SIG-M5 (cell line): ENCODE measurements around the gene TAF4B.
"Not testable (repeated sequence)": the region's sequence is repeated elsewhere in the genome, so short reads cannot be mapped to it uniquely, and the experiment has no call there.

Source experiments
- DNase-seq: peaks from one replicate; lab custom pipeline; 2025; lab: John Stamatoyannopoulos, UW

Gene TAF4B

GRCh38 chr18:26226229-26227050 is at the start of gene TAF4B:
TAF4B (plus strand) TSS chr18:26226445; CDS start chr18:26226934, 489 bp downstream.
- DNase-seq = peak; percentile 28

GRCh38 chr18:26181343-26181826 is 44.9 kb upstream of the TAF4B start:
- DNase-seq = no peak

GRCh38 chr18:26183395-26184112 is 42.7 kb upstream of the TAF4B start:
- no peak for DNase-seq

- DNase-seq = no peak
Measured at GRCh38 chr18:26185267-26185666, 41.0 kb upstream of the TAF4B start.

GRCh38 chr18:26190506-26190905 is 35.7 kb upstream of the TAF4B start:
- no peak for DNase-seq

- DNase-seq = no peak
Measured at GRCh38 chr18:26192233-26192632, 34.0 kb upstream of the TAF4B start.

- no peak for DNase-seq
Measured at GRCh38 chr18:26196605-26197004, 29.6 kb upstream of the TAF4B start.

- DNase-seq = not testable (repeated sequence)
Measured at GRCh38 chr18:26202001-26202400, 24.2 kb upstream of the TAF4B start.

GRCh38 chr18:26205318-26205717 is 20.9 kb upstream of the TAF4B start:
- DNase-seq = no peak

- no peak for DNase-seq
Measured at GRCh38 chr18:26206488-26206887, 19.8 kb upstream of the TAF4B start.

- DNase-seq = no peak
Measured at GRCh38 chr18:26207937-26208336, 18.3 kb upstream of the TAF4B start.

GRCh38 chr18:26208977-26209376 is 17.3 kb upstream of the TAF4B start:
- no peak for DNase-seq

GRCh38 chr18:26210147-26210546 is 16.1 kb upstream of the TAF4B start:
- no peak for DNase-seq

- DNase-seq = no peak
Measured at GRCh38 chr18:26215247-26215970, 10.8 kb upstream of the TAF4B start.

- DNase-seq = no peak
Measured at GRCh38 chr18:26225022-26225693, 1.1 kb upstream of the TAF4B start.

- DNase-seq = no peak
Measured at GRCh38 chr18:26225915-26226228, 373 bp upstream of the TAF4B start.

- DNase-seq = no peak
Measured at GRCh38 chr18:26227051-26227670, 916 bp downstream of the TAF4B start.

- no peak for DNase-seq
Measured at GRCh38 chr18:26228562-26229260, 2.5 kb downstream of the TAF4B start.

- no peak for DNase-seq
Measured at GRCh38 chr18:26230497-26230896, 4.3 kb downstream of the TAF4B start.

GRCh38 chr18:26233208-26233607 is 7.0 kb downstream of the TAF4B start:
- no peak for DNase-seq

- DNase-seq = not testable (repeated sequence)
Measured at GRCh38 chr18:26237363-26237762, 11.1 kb downstream of the TAF4B start.
